ENCODE results near the gene TYW1B. TPM values are rescaled to one million over a fixed set of nuclear protein-coding genes. Genes with fewer than 3 reads are reported as not detected.
"Not testable (repeated sequence)": the region's sequence is repeated elsewhere in the genome, so short reads cannot be mapped to it uniquely, and the experiment has no call there.

The TYW1B gene
- total RNA-seq, 2 donors from 2014 or later: 1.2 to 3.5 TPM

DNA sequence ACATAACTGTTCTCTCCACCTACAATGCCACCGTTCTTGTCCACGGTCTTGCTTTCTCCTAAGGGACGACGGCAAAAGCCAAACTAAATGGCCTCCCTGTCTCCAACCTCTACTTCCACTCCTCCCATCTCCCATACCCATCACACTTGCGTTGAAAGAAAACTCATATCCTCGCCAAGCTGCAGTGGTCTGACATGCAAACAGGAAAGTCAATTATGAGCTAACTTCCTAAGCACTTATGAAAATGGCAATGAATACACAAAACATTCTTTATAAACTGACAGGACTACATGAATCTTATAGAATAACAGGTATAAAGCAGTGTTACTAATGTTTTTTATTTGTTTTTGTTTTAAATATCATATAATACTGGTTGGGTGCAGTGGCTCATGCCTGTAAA, 46.4 kb downstream of the TYW1B start:
- no peak for DNase-seq (ENCODE audit: low spot score)
- peaks cover 0 to 3% of the 10 kb centered on the region in 2 donors for H3K4me1 ChIP-seq
- H3K27me3 ChIP-seq: no peaks in the 10 kb centered on the region
- TF ChIP-seq, protein P1, sequence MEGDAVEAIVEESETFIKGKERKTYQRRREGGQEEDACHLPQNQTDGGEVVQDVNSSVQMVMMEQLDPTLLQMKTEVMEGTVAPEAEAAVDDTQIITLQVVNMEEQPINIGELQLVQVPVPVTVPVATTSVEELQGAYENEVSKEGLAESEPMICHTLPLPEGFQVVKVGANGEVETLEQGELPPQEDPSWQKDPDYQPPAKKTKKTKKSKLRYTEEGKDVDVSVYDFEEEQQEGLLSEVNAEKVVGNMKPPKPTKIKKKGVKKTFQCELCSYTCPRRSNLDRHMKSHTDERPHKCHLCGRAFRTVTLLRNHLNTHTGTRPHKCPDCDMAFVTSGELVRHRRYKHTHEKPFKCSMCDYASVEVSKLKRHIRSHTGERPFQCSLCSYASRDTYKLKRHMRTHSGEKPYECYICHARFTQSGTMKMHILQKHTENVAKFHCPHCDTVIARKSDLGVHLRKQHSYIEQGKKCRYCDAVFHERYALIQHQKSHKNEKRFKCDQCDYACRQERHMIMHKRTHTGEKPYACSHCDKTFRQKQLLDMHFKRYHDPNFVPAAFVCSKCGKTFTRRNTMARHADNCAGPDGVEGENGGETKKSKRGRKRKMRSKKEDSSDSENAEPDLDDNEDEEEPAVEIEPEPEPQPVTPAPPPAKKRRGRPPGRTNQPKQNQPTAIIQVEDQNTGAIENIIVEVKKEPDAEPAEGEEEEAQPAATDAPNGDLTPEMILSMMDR (IDR thresholded peaks at IDR 0.05): no peak
- no peak overlapping the region for H3K27ac ChIP-seq
- no peaks in the 10 kb centered on the region for H3K9me3 ChIP-seq
- no peak overlapping the region for H3K4me3 ChIP-seq
- H3K36me3 ChIP-seq: no peaks in the 10 kb centered on the region

DNA sequence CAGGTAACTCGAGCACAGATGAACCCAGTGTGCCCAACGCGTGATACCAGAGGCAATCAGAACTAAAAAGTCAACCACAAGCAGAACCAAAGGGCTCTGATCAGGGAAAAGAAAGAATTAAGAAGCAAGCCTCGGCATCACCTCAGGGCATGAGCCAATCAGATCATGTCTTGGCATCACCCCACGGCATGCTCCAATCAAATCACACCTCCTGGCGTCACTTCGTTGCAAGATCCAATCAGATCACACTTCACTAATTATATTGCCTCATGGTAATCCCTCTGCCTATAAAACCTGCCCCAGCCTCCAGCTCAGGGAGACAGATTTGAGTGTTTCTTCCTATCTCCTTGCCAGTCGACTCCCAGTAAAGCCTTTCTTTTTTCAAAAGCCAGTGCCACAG, 46.8 kb downstream of the TYW1B start:
- Histone ChIP-seq H3K27me3 (no peaks in the 10 kb centered on the region), H3K4me1 (peaks cover 0 to 3% of the 10 kb centered on the region in 2 donors), H3K27ac (no peak overlapping the region), H3K4me3 (no peak overlapping the region), H3K9me3 (no peaks in the 10 kb centered on the region), H3K36me3 (no peaks in the 10 kb centered on the region)
- TF ChIP-seq, protein P1 (IDR thresholded peaks at IDR 0.05): no peak
- DNase-seq (ENCODE audit: low spot score): no peak

DNA sequence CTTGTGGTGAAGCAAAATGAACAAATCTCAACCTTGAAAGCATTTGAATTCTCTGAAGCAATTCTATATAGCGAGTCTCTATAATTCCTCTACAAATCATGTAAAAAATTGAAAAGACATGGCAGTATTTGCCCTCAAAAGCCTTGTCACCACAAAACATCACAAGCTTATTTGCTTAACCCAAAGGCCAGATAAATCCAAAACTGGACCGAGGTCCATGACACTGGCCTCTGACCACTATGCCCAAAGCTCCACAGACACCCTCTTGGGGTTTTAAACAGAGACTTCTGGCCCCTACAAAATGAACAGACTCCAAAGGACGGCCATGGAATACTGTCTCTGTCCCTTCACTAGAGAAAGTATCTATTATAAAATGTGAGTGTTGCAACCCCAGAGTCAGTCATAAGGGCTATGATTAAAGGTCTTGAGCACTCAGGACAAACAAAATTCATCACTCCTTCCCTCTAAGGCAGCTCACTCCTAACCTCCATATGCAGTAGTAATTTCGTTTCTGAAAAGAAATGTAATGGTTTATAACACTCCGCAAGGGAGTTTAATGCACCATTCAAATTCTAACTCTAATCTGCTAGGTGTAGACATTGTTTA, 47.6 kb downstream of the TYW1B start:
- H3K36me3 ChIP-seq; H3K9me3 ChIP-seq; H3K27me3 ChIP-seq; H3K27ac ChIP-seq; DNase-seq (ENCODE audit: low spot score); H3K4me1 ChIP-seq; H3K4me3 ChIP-seq: not testable (repeated sequence)

DNA sequence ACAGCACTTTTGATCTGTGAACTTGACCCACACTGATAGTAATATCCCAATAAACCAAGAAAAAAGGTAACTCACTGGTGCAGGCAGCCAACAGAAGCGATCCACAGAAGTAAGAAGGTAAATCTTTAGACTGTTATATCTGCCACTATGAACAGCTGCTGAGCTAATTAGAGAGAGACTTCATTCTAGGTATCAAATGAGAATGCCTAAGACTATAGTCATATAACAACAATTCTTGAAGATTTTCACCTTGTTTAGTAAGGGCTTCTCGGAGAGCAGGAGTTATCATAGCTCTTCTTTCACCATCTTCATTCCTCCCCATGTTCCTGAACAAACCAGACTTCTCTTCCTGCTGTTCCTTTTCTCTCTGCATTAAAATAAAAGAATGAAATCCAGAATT, 50.8 kb downstream of the TYW1B start:
- H3K27me3 ChIP-seq; H3K27ac ChIP-seq; H3K4me1 ChIP-seq; H3K36me3 ChIP-seq; DNase-seq (ENCODE audit: low spot score); H3K9me3 ChIP-seq; H3K4me3 ChIP-seq: not testable (repeated sequence)

DNA sequence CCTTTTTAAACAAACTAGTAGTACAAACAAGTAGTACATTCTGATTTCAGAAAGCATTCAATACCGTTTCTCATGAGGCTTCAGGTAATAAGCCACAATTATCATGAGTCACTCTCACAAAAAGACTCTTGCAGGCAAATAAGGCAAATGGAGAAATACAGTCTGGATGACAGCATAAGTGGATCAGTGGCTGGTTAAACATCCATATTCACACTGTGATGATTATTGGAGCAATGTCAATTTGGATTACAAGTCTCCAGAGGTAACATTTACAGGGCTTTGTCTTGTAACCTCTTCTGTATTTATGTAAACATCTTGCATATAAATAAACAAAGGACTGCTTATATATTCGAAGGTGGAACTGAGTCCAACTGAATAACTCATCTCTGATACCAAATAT, 55.4 kb downstream of the TYW1B start:
- H3K36me3 ChIP-seq; H3K4me3 ChIP-seq; H3K4me1 ChIP-seq; H3K27me3 ChIP-seq; H3K9me3 ChIP-seq; DNase-seq (ENCODE audit: low spot score); H3K27ac ChIP-seq: not testable (repeated sequence)

DNA sequence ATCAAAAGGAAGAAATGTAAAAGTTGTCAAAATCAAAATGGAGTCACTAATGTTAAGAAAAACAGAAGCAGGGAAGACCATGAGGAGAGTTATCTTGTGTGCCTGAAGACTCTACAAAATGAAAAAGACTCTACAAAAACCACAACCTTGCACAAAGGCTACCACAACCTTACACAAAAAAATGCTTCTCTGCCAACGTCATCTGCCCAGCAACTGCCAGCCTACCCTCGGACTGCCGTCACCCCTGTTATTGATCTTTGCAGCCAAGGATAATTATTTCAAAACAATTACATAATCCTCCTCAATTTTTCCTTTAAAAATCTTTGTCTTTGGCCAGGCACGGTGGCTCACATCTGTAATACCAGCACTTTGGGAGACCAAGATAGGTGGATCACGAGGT, 61.0 kb downstream of the TYW1B start:
- not testable (repeated sequence) for H3K9me3 ChIP-seq; H3K4me3 ChIP-seq; H3K36me3 ChIP-seq; DNase-seq (ENCODE audit: low spot score); H3K4me1 ChIP-seq; H3K27me3 ChIP-seq; H3K27ac ChIP-seq

DNA sequence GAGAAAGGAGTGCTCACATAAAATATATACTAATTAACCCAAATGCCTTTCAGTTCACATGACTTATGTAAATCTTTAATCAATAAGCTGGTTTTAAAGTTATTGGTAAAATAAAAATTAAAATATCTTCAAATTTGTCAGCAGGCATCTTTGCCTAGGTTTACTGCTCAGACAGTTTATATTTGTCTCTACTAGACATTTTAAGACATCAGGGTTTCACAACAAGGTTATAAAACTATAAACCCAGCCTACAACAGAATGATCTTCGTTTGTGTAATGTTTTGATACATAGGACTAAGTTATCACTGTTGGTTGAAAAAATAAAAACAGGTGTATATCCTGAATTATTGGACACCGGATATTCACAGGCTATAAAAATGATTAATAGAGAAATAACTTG, 67.4 kb downstream of the TYW1B start:
- DNase-seq (ENCODE audit: low spot score): no peak
- Histone ChIP-seq H3K9me3 (peaks cover 0 to 37% of the 10 kb centered on the region in 2 donors), H3K27me3 (no peaks in the 10 kb centered on the region), H3K4me3 (no peak overlapping the region), H3K36me3 (no peaks in the 10 kb centered on the region), H3K27ac (no peak overlapping the region), H3K4me1 (no peaks in the 10 kb centered on the region)
- TF ChIP-seq, protein P1 (IDR thresholded peaks at IDR 0.05): no peak

DNA sequence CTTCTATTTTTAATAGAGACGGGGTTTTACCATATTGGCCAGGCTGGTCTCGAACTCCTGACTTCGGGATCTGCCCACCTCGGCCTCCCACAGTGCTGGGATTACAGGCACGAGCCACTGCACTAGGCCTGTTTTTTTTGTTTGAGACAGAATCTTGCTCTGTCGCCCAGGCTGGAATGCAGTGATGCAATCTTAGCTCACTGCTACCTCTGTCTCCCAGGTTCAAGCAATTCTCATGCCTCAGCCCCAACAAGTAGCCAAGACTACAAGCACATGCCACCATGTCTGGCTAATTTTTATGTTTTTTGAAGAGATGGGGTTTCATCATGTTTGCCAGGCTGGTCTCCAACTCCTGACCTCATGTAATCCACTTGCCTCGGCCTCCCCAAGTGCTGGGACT, 73.7 kb downstream of the TYW1B start:
- peaks cover 0 to 7% of the 10 kb centered on the region in 2 donors for H3K9me3 ChIP-seq
- DNase-seq (ENCODE audit: low spot score): no peak
- TF ChIP-seq, protein P1 (IDR thresholded peaks at IDR 0.05): no peak
- no peaks in the 10 kb centered on the region for H3K36me3 ChIP-seq
- no peaks in the 10 kb centered on the region for H3K4me1 ChIP-seq
- H3K27ac ChIP-seq: no peak overlapping the region
- no peak overlapping the region for H3K4me3 ChIP-seq
- H3K27me3 ChIP-seq: no peaks in the 10 kb centered on the region
